ENCODE measurements around the gene DPYSL4.

Gene DPYSL4

GRCh38 chr10:132178672-132179545, 7.8 kb upstream of the DPYSL4 start:
- DNase-seq = no peak

GRCh38 chr10:132179551-132180392, 7.0 kb upstream of the DPYSL4 start:
- no peak for DNase-seq

- DNase-seq = no peak
Measured at GRCh38 chr10:132180736-132181135, 6.0 kb upstream of the DPYSL4 start.

- DNase-seq = no peak
Measured at GRCh38 chr10:132181691-132182425, 4.9 kb upstream of the DPYSL4 start.

GRCh38 chr10:132182591-132182990, 4.2 kb upstream of the DPYSL4 start:
- DNase-seq = no peak

GRCh38 chr10:132183046-132183445, 3.7 kb upstream of the DPYSL4 start:
- DNase-seq = no peak

- DNase-seq = no peak
Measured at GRCh38 chr10:132184816-132185593, 1.7 kb upstream of the DPYSL4 start.

GRCh38 chr10:132185601-132186487, 904 bp upstream of the DPYSL4 start:
- peak; percentile 81 for DNase-seq

- DNase-seq = no peak
Measured at GRCh38 chr10:132187430-132188138, 836 bp downstream of the DPYSL4 start.

- DNase-seq = no peak
Measured at GRCh38 chr10:132188331-132188730, 1.6 kb downstream of the DPYSL4 start.

- DNase-seq = no peak
Measured at GRCh38 chr10:132189016-132189415, 2.3 kb downstream of the DPYSL4 start.

GRCh38 chr10:132189810-132190422, 3.2 kb downstream of the DPYSL4 start:
- no peak for DNase-seq

- no peak for DNase-seq
Measured at GRCh38 chr10:132192076-132192975, 5.6 kb downstream of the DPYSL4 start.

GRCh38 chr10:132192991-132193665, 6.4 kb downstream of the DPYSL4 start:
- no peak for DNase-seq

- no peak for DNase-seq
Measured at GRCh38 chr10:132193907-132194552, 7.3 kb downstream of the DPYSL4 start.

GRCh38 chr10:132194726-132195125, 8.0 kb downstream of the DPYSL4 start:
- DNase-seq = no peak

GRCh38 chr10:132195366-132196075, 8.8 kb downstream of the DPYSL4 start:
- DNase-seq = no peak
